HCT116 (cell line): ENCODE measurements around the gene AGAP1. TPM values are rescaled to one million over a fixed set of nuclear protein-coding genes. Genes with fewer than 3 reads are reported as not detected.

Experiments used
- ATAC-seq: fragments of 200-7000 bp; cut with Tn5 transposase; 2 replicates; pipeline ENCODE4 v1.9.1; 2020; ENCODE audit warnings: mild to moderate bottlenecking, moderate library complexity
- BruUV-seq: library from RNA; stranded (reverse); fragments of 400-500 nt; replicated peaks from 2 replicates; lab custom pipeline; 2021; lab: Mats Ljungman, UMichigan
- CTCF ChIA-PET: fragments of 300-600 bp; sonication (Branson Sonifier 250); formaldehyde crosslinking; loops from one replicate; lab custom pipeline; 2021; ENCODE audit warnings: antibody characterized with exemption; lab: Charles Lee
- POLR2A ChIA-PET: fragments of 300-600, 350-600 bp; sonication (Branson Sonifier 250); formaldehyde crosslinking; loops from one replicate; lab custom pipeline; 2021; ENCODE audit warnings: antibody characterized with exemption; lab: Charles Lee
- RAD21 ChIA-PET, 2 experiments: fragments of 300-600 bp; sonication (Branson Sonifier 250); formaldehyde crosslinking; loops; one replicate each; lab custom pipeline; 2023; ENCODE audit warnings: low total read pairs in 2 of 2; ENCODE audit not compliant: uncharacterized antibody in 2 of 2, unreplicated experiment in 2 of 2, low non-redundant PET in 1 of 2; lab: Charles Lee
- DNase-seq: peaks from one replicate; pipeline ENCODE4 v3.0.0-alpha.2; 2010; ENCODE audit warnings: low read depth, low spot score
- H2AFZ ChIP-seq: fragments of 200-600 bp; shearing (Covaris generic), sonication (generic); 2 replicates; pipeline ENCODE4 v1.6.1; 2017; ENCODE audit warnings: low read depth, mixed run types, mixed read lengths, antibody characterized with exemption, low read length; ENCODE audit not compliant: poor library complexity, severe bottlenecking
- H3K27ac ChIP-seq: 2 replicates; pipeline ENCODE4 v1.5.1; 2012; ENCODE audit warnings: low read depth, low read length
- H3K27me3 ChIP-seq: fragments of 200-600 bp; sonication (generic); 2 replicates; pipeline ENCODE4 v1.6.1; 2016; ENCODE audit warnings: mixed run types, low read length, mixed read lengths; ENCODE audit not compliant: insufficient read depth
- H3K36me3 ChIP-seq, 2 experiments: fragments of 200-500 bp in 1 of 2; fragments of 200-600 bp in 1 of 2; sonication (Bioruptor generic) in 1 of 2; sonication (generic) in 1 of 2; 2 replicates each; pipeline versions ENCODE4 v1.5.1 to v1.6.1; 2014 to 2016; ENCODE audit warnings: low read length in 2 of 2, inconsistent platforms in 1 of 2, mixed read lengths in 1 of 2, mixed run types in 1 of 2; ENCODE audit not compliant: insufficient read depth in 2 of 2, control insufficient read depth in 1 of 2
- H3K4me1 ChIP-seq, 2 experiments: fragments of 200-600 bp in 1 of 2; sonication (generic) in 1 of 2; 2 replicates each; pipeline versions ENCODE4 v1.5.1 to v1.6.1; 2012 to 2017; ENCODE audit warnings: low read length in 2 of 2, inconsistent platforms in 1 of 2, mild to moderate bottlenecking in 1 of 2, mixed read lengths in 1 of 2, mixed run types in 1 of 2, moderate library complexity in 1 of 2; ENCODE audit not compliant: insufficient read depth in 2 of 2, control insufficient read depth in 1 of 2
- H3K4me2 ChIP-seq: fragments of 200-600 bp; sonication (generic); 2 replicates; pipeline ENCODE4 v1.6.1; 2017; ENCODE audit warnings: mixed run types, low read length, mixed read lengths
- H3K4me3 ChIP-seq, 2 experiments: fragments of 200-600 bp in 1 of 2; sonication (generic) in 1 of 2; replicated peaks in 1 of 2; 2 replicates each; pipeline ENCODE4 v1.5.1; 2011 to 2016; ENCODE audit warnings: low read length in 2 of 2, control low read depth in 1 of 2, low read depth in 1 of 2, mild to moderate bottlenecking in 1 of 2, mixed read lengths in 1 of 2, mixed run types in 1 of 2
- H3K79me2 ChIP-seq: fragments of 200-600 bp; sonication (generic); 2 replicates; pipeline ENCODE4 v1.6.1; 2017; ENCODE audit warnings: mild to moderate bottlenecking, mixed run types, low read length, moderate library complexity, mixed read lengths; ENCODE audit not compliant: insufficient read depth
- H3K9ac ChIP-seq: fragments of 200-600 bp; sonication (generic); 2 replicates; pipeline ENCODE4 v1.6.1; 2016; ENCODE audit warnings: low read length, mixed read lengths
- H3K9me2 ChIP-seq: fragments of 200-600 bp; sonication (generic), shearing (Covaris generic); 2 replicates; pipeline ENCODE4 v1.6.1; 2017; ENCODE audit warnings: mixed run types, mild to moderate bottlenecking, moderate library complexity; ENCODE audit not compliant: insufficient read depth
- H3K9me3 ChIP-seq, 2 experiments: fragments of 200-500 bp in 1 of 2; fragments of 200-600 bp in 1 of 2; sonication (Bioruptor generic) in 1 of 2; sonication (generic) in 1 of 2; 2 replicates each; pipeline ENCODE4 v1.6.1; 2014 to 2017; ENCODE audit warnings: low read length in 2 of 2, mixed read lengths in 2 of 2, inconsistent platforms in 1 of 2, low read depth in 1 of 2, mild to moderate bottlenecking in 1 of 2, mixed run types in 1 of 2, moderate library complexity in 1 of 2; ENCODE audit not compliant: control insufficient read depth in 1 of 2, insufficient read depth in 1 of 2
- H4K20me1 ChIP-seq: fragments of 200-600 bp; sonication (generic), shearing (Covaris generic); 2 replicates; pipeline ENCODE4 v1.6.1; 2017; ENCODE audit warnings: mixed run types, mild to moderate bottlenecking, moderate library complexity; ENCODE audit not compliant: insufficient read depth
- CBX3 ChIP-seq: IDR thresholded peaks from 2 replicates; pipeline ENCODE4 v1.6.1; 2012; ENCODE audit warnings: low read depth
- CEBPB ChIP-seq: IDR thresholded peaks from 2 replicates; pipeline ENCODE4 v1.6.1; 2012; ENCODE audit warnings: low read depth
- ELF1 ChIP-seq: IDR thresholded peaks from 2 replicates; pipeline ENCODE4 v1.6.1; 2012; ENCODE audit warnings: low read depth, borderline replicate concordance
- FOSL1 ChIP-seq: IDR thresholded peaks from 2 replicates; pipeline ENCODE4 v1.6.1; 2012; ENCODE audit warnings: low read depth
- POLR2A ChIP-seq: IDR thresholded peaks from 2 replicates; pipeline ENCODE4 v1.7.0; 2011; ENCODE audit warnings: borderline replicate concordance; ENCODE audit not compliant: insufficient read depth, insufficient read length; ENCODE audit errors: extremely low read depth
- POLR2AphosphoS5 ChIP-seq: IDR thresholded peaks from 2 replicates; pipeline ENCODE4 v1.6.1; 2011; ENCODE audit warnings: mild to moderate bottlenecking, low read depth, low read length, moderate library complexity
- SP1 ChIP-seq: IDR thresholded peaks from 2 replicates; pipeline ENCODE4 v1.6.1; 2012; ENCODE audit warnings: low read depth
- SRF ChIP-seq: IDR thresholded peaks from 2 replicates; pipeline ENCODE4 v1.6.1; 2012; ENCODE audit warnings: low read depth
- TCF7L2 ChIP-seq: IDR thresholded peaks from 2 replicates; pipeline ENCODE4 v1.7.0; 2011; ENCODE audit warnings: borderline replicate concordance, inconsistent platforms; ENCODE audit not compliant: insufficient read depth, insufficient read length; ENCODE audit errors: extremely low read depth
- YY1 ChIP-seq: IDR thresholded peaks from 2 replicates; pipeline ENCODE4 v1.6.1; 2011; ENCODE audit warnings: low read length, low read depth, moderate library complexity, mild to moderate bottlenecking; ENCODE audit not compliant: insufficient replicate concordance; ENCODE audit errors: extremely low read depth
- ZFX ChIP-seq: fragments of 450-650 bp; IDR thresholded peaks from 2 replicates; pipeline ENCODE4 v1.6.1; 2017
- intact Hi-C: fragments of 100-400 bp; cut with micrococcal nuclease; formaldehyde crosslinking; loops from 2 replicates; pipeline ENCODE4 v1.10.0; 2022
- total RNA-seq: library from RNA; stranded (reverse); gene quantifications from one replicate; pipeline ENCODE4 v1.2.1, GENCODE V29; 2021; ENCODE audit not compliant: unreplicated experiment
- TF ChIP-seq, protein P1 (sequence below): IDR thresholded peaks from 2 replicates; pipeline ENCODE4 v1.6.1; 2011; ENCODE audit warnings: mild to moderate bottlenecking, low read length, moderate library complexity; ENCODE audit not compliant: insufficient replicate concordance; ENCODE audit errors: extremely low read depth
- TF ChIP-seq, protein P2 (sequence below), 3 experiments: fragments of 200-600 bp in 1 of 3; sonication (generic) in 1 of 3; IDR thresholded peaks in 2 of 3; conservative IDR thresholded peaks in 1 of 3; 2 replicates each; pipeline ENCODE4 v1.5.1; 2012 to 2017; ENCODE audit warnings: low read depth in 2 of 3, low read length in 2 of 3, antibody characterized with exemption in 1 of 3, borderline replicate concordance in 1 of 3, control low read depth in 1 of 3, mild to moderate bottlenecking in 1 of 3, mixed read lengths in 1 of 3, mixed run types in 1 of 3, moderate library complexity in 1 of 3; ENCODE audit not compliant: insufficient read depth in 1 of 3

AGAP1 gene
- total RNA-seq, 1 experiment from 2014 or later, result 43.8 TPM

DNA sequence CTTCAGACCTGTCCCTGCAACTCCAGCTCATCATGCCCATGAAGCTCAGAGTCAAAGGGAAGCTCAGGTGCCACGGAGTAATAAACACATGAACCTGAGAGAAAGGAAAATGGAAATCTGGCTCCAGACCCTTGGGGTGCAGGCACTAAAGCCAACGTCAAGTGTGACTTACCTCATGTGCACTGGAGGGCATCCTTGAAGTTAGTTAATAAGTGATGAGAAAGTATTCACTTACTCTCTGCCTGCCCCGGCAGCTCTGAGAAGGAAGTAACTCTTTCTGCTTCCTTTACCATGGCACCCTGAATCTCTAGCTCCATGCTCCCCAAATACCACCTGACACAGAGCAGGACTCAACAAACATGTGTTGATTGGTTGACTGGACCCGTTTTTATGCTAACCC is 21.4 kb upstream of the AGAP1 start (continued):
- TF ChIP-seq ELF1 (no peak), YY1 (no peak), FOSL1 (no peak), SP1 (no peak)

DNA sequence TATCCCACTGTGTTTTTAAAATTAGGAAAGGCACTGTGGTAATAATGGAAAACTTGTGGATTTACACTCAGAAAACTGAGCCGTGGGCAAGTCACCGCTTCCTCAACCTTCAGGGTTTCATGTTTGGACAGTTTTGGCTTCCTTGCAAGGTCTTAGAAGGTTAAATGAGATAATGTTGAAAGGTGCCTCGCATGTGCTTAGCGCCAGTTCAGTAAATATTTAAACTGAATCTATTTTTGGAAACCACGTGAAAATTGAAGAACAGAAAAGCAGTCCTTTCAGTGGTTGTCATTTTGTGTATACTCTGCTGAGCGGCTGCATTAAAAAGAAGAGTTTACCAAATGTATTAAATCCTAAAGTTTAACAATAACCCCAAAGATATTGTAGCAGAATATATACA is 15.2 kb upstream of the AGAP1 start:
- no peak overlapping the region for H3K4me2 ChIP-seq
- no peaks in the 10 kb centered on the region for H3K79me2 ChIP-seq
- no peaks in the 10 kb centered on the region for H4K20me1 ChIP-seq
- ChIA-PET CTCF (no interaction called here), RAD21 (no interaction called here), POLR2A (no interaction called here)
- no peak overlapping the region for H2AFZ ChIP-seq
- H3K4me1 ChIP-seq, result no peaks in the 10 kb centered on the region
- intact Hi-C loops, result no loop called here
- no peaks in the 10 kb centered on the region for H3K9me3 ChIP-seq
- H3K9ac ChIP-seq, result no peak overlapping the region
- no peaks in the 10 kb centered on the region for H3K27me3 ChIP-seq
- TF ChIP-seq CBX3 (no peak), FOSL1 (no peak)
- no peaks in the 10 kb centered on the region for H3K36me3 ChIP-seq
- DNase-seq (no peak), ATAC-seq (no peak)
- H3K4me3 ChIP-seq, result no peak overlapping the region
- H3K27ac ChIP-seq, result no peak overlapping the region
- no peaks in the 10 kb centered on the region; the same call in 1 of the 2 replicates for H3K9me2 ChIP-seq
- no TSS peak for BruUV-seq

DNA sequence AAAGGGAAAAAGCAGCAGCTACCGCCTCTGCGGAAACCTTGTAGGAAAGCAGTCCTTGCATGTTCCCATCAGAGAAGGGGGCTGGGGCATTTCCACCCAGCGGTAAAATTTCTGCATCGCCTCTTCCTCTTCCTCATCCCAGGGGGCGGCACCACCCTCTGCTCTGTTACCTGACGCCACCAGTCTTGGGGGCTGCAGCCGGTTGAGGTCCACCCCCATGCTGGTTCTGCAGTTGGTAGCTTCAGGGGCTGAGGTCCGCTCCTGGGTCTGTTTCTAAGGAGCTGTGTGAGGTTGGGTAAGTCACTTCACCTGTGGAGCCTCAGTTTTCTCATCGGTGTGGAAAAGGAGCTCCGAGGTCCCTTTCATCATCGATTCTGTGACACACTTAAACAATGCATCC is 14.2 kb upstream of the AGAP1 start:
- Histone ChIP-seq H3K79me2 (no peaks in the 10 kb centered on the region), H3K4me3 (no peak overlapping the region), H3K27ac (no peak overlapping the region), H4K20me1 (no peaks in the 10 kb centered on the region), H3K9me2 (no peaks in the 10 kb centered on the region; the same call in 1 of the 2 replicates), H3K4me1 (no peaks in the 10 kb centered on the region), H3K36me3 (no peaks in the 10 kb centered on the region), H3K27me3 (no peaks in the 10 kb centered on the region), H3K9ac (no peak overlapping the region), H3K4me2 (no peak overlapping the region), H2AFZ (no peak overlapping the region), H3K9me3 (no peaks in the 10 kb centered on the region)
- DNase-seq, result no peak
- ChIA-PET POLR2A (no interaction called here), CTCF (no interaction called here), RAD21 (no interaction called here)
- intact Hi-C loops, result no loop called here
- no peak for ATAC-seq
- BruUV-seq, result no TSS peak
- TF ChIP-seq SRF (no peak), TCF7L2 (no peak), CEBPB (no peak), SP1 (no peak), POLR2A (no peak), ZFX (no peak), POLR2AphosphoS5 (no peak), ELF1 (no peak)
- TF ChIP-seq, protein P1, sequence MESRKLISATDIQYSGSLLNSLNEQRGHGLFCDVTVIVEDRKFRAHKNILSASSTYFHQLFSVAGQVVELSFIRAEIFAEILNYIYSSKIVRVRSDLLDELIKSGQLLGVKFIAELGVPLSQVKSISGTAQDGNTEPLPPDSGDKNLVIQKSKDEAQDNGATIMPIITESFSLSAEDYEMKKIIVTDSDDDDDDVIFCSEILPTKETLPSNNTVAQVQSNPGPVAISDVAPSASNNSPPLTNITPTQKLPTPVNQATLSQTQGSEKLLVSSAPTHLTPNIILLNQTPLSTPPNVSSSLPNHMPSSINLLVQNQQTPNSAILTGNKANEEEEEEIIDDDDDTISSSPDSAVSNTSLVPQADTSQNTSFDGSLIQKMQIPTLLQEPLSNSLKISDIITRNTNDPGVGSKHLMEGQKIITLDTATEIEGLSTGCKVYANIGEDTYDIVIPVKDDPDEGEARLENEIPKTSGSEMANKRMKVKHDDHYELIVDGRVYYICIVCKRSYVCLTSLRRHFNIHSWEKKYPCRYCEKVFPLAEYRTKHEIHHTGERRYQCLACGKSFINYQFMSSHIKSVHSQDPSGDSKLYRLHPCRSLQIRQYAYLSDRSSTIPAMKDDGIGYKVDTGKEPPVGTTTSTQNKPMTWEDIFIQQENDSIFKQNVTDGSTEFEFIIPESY, result no peak
- TF ChIP-seq, protein P2, sequence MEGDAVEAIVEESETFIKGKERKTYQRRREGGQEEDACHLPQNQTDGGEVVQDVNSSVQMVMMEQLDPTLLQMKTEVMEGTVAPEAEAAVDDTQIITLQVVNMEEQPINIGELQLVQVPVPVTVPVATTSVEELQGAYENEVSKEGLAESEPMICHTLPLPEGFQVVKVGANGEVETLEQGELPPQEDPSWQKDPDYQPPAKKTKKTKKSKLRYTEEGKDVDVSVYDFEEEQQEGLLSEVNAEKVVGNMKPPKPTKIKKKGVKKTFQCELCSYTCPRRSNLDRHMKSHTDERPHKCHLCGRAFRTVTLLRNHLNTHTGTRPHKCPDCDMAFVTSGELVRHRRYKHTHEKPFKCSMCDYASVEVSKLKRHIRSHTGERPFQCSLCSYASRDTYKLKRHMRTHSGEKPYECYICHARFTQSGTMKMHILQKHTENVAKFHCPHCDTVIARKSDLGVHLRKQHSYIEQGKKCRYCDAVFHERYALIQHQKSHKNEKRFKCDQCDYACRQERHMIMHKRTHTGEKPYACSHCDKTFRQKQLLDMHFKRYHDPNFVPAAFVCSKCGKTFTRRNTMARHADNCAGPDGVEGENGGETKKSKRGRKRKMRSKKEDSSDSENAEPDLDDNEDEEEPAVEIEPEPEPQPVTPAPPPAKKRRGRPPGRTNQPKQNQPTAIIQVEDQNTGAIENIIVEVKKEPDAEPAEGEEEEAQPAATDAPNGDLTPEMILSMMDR (IDR thresholded peaks at IDR 0.05 in 2 of 3, conservative IDR thresholded peaks at IDR 0.05 in 1 of 3; ENCODE audit: borderline replicate concordance in 1 of 3, insufficient read depth in 1 of 3, low read depth in 2 of 3, low read length in 2 of 3), result no peak
